ENCODE data around the gene ASB4. TPM values are rescaled to one million over a fixed set of nuclear protein-coding genes. Genes with fewer than 3 reads are reported as not detected.

ASB4 gene
- not detected for total RNA-seq

- H3K9me3 Mint-ChIP-seq = no peaks in the 10 kb centered on the region
- ATAC-seq (no peak), DNase-seq (no peak)
- intact Hi-C loops (cut with micrococcal nuclease) = no loop called here
- H3K4me3 Mint-ChIP-seq = no peak within 1 kb of the TSS
- ChIA-PET CTCF (interaction anchor here (0.9 to 3.0 kb wide), 4 partner anchors 9 to 1036 kb away, joined by 3 to 17 read pairs (median 4); no protein-coding TSS in a partner anchor), POLR2A (interaction anchor here (1.1 kb wide), 1 partner anchor 15 kb away, joined by 3 read pairs; no protein-coding TSS in a partner anchor)
- no peaks in the 10 kb centered on the region for H3K4me1 Mint-ChIP-seq (ENCODE audit: low read depth)
- H3K27ac Mint-ChIP-seq = no peak within 1 kb of the TSS
- no peaks in the 10 kb centered on the region for H3K36me3 Mint-ChIP-seq (ENCODE audit: low read depth)
- H3K27me3 Mint-ChIP-seq = peaks cover 2% of the 10 kb centered on the region
- TF ChIP-seq CTCF (IDR thresholded peaks at IDR 0.05) = no peak
These were observed at the start of gene ASB4 for GRCh38 chr7:95485391-95486123. TSS of gene ASB4 (plus strand) at chr7:95485943. CDS start at chr7:95485972, 29 bp downstream.

- H3K27ac Mint-ChIP-seq = no peak overlapping the region
- ChIA-PET CTCF (interaction anchor here (1.0 kb wide), 1 partner anchor 75 kb away, joined by 3 read pairs; no protein-coding TSS in a partner anchor), POLR2A (no interaction called here)
- DNase-seq (no peak), ATAC-seq (no peak)
- no peak overlapping the region for H3K4me3 Mint-ChIP-seq
- H3K27me3 Mint-ChIP-seq = no peaks in the 10 kb centered on the region
- no peaks in the 10 kb centered on the region for H3K36me3 Mint-ChIP-seq (ENCODE audit: low read depth)
- H3K4me1 Mint-ChIP-seq (ENCODE audit: low read depth) = peaks cover 9% of the 10 kb centered on the region
- TF ChIP-seq CTCF (IDR thresholded peaks at IDR 0.05) = no peak
- H3K9me3 Mint-ChIP-seq = no peaks in the 10 kb centered on the region
- intact Hi-C loops (cut with micrococcal nuclease) = no loop called here
These were observed 49.3 kb upstream of the ASB4 start for GRCh38 chr7:95436407-95436806.

- Mint-ChIP-seq H3K27me3 (no peaks in the 10 kb centered on the region), H3K27ac (no peak overlapping the region), H3K36me3 (ENCODE audit: low read depth) (no peaks in the 10 kb centered on the region), H3K9me3 (no peaks in the 10 kb centered on the region), H3K4me1 (ENCODE audit: low read depth) (peaks cover 1% of the 10 kb centered on the region), H3K4me3 (no peak overlapping the region)
- CTCF ChIA-PET = no interaction called here
- no peak for ATAC-seq
- no peak for DNase-seq
- TF ChIP-seq CTCF (IDR thresholded peaks at IDR 0.05) = no peak
- intact Hi-C loops (cut with micrococcal nuclease) = no loop called here
- POLR2A ChIA-PET = no interaction called here
These were observed 45.2 kb upstream of the ASB4 start for GRCh38 chr7:95440394-95441038.

GRCh38 chr7:95441042-95441823 lies 44.5 kb upstream of the ASB4 start:
- POLR2A ChIA-PET = no interaction called here
- no peak for DNase-seq
- H3K4me3 Mint-ChIP-seq = no peak overlapping the region
- H3K27me3 Mint-ChIP-seq = no peaks in the 10 kb centered on the region
- no peaks in the 10 kb centered on the region for H3K4me1 Mint-ChIP-seq (ENCODE audit: low read depth)
- no peaks in the 10 kb centered on the region for H3K36me3 Mint-ChIP-seq (ENCODE audit: low read depth)
- H3K9me3 Mint-ChIP-seq = no peaks in the 10 kb centered on the region
- CTCF ChIA-PET = no interaction called here
- TF ChIP-seq CTCF (IDR thresholded peaks at IDR 0.05) = no peak
- intact Hi-C loops (cut with micrococcal nuclease) = no loop called here
- ATAC-seq = no peak
- no peak overlapping the region for H3K27ac Mint-ChIP-seq

Measured in activated CD8-positive, alpha-beta T cell treated with anti-CD3 and anti-CD28 coated beads for 36 hours (primary cell).